WTC11 (cell line): ENCODE results near the gene SRSF6.

Experiments
- ESRRA ChIP-seq: sonication (generic); formaldehyde crosslinking; IDR thresholded peaks from 2 replicates; pipeline ENCODE4 v1.8.1; 2022; ENCODE audit warnings: mild to moderate bottlenecking, missing genetic modification reagents, borderline replicate concordance
- TF ChIP-seq, protein P1 (sequence below): sonication (generic); formaldehyde crosslinking; IDR thresholded peaks from 2 replicates; pipeline ENCODE4 v1.8.1; 2023; ENCODE audit warnings: mild to moderate bottlenecking, missing genetic modification reagents, moderate library complexity
- TF ChIP-seq, protein P2 (sequence below): fragments of 200-600 bp; IDR thresholded peaks from 2 replicates; pipeline ENCODE4 v1.8.0; 2022; ENCODE audit warnings: antibody characterized with exemption

DNA sequence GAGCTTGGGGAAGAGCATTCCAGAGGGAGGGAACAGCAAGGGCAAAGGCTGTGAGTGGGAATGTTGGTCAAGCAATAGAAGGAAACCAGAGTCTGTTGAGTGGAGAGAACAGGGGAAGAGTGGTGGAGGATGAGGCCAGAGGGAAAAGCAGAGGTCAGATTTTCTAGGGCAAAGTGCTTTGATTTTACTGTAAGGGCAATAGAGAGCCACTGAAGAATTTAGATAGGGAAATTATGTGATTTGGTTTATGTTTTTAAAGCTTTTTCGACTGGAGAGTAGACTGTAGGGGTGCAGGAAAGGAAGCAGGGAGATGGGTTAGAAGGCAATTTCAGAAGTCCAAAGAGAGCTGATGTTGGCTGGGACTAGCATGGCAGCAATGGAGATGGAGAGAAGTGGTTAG is 54.2 kb downstream of the SRSF6 start:
- TF ChIP-seq, protein P1, sequence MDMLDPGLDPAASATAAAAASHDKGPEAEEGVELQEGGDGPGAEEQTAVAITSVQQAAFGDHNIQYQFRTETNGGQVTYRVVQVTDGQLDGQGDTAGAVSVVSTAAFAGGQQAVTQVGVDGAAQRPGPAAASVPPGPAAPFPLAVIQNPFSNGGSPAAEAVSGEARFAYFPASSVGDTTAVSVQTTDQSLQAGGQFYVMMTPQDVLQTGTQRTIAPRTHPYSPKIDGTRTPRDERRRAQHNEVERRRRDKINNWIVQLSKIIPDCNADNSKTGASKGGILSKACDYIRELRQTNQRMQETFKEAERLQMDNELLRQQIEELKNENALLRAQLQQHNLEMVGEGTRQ (CRISPR knock-in tag) = no peak
- no peak for TF ChIP-seq ESRRA (CRISPR knock-in tag)
- TF ChIP-seq, protein P2, sequence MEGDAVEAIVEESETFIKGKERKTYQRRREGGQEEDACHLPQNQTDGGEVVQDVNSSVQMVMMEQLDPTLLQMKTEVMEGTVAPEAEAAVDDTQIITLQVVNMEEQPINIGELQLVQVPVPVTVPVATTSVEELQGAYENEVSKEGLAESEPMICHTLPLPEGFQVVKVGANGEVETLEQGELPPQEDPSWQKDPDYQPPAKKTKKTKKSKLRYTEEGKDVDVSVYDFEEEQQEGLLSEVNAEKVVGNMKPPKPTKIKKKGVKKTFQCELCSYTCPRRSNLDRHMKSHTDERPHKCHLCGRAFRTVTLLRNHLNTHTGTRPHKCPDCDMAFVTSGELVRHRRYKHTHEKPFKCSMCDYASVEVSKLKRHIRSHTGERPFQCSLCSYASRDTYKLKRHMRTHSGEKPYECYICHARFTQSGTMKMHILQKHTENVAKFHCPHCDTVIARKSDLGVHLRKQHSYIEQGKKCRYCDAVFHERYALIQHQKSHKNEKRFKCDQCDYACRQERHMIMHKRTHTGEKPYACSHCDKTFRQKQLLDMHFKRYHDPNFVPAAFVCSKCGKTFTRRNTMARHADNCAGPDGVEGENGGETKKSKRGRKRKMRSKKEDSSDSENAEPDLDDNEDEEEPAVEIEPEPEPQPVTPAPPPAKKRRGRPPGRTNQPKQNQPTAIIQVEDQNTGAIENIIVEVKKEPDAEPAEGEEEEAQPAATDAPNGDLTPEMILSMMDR = no peak
